PC-3 (cell line): ENCODE data around the gene SYT9. TPM values are rescaled to one million over a fixed set of nuclear protein-coding genes. Genes with fewer than 3 reads are reported as not detected.

Source experiments
- ATAC-seq: fragments of 200-7000 bp; cut with Tn5 transposase; 2 replicates; pipeline ENCODE4 v1.9.1; 2020; ENCODE audit warnings: mild to moderate bottlenecking, moderate library complexity
- BruUV-seq: library from RNA; stranded (reverse); fragments of 400-500 nt; replicated peaks from 2 replicates; lab custom pipeline; 2021; lab: Mats Ljungman, UMichigan
- CTCF ChIA-PET: fragments of 300-600 bp; sonication (Branson Sonifier 250); formaldehyde crosslinking; loops from one replicate; lab custom pipeline; 2022; ENCODE audit warnings: antibody characterized with exemption; lab: Charles Lee
- POLR2A ChIA-PET: fragments of 300-600 bp; sonication (Branson Sonifier 250); formaldehyde crosslinking; loops from one replicate; lab custom pipeline; 2022; ENCODE audit warnings: antibody characterized with exemption; ENCODE audit not compliant: unreplicated experiment; lab: Charles Lee
- DNase-seq: peaks from one replicate; pipeline ENCODE4 v3.0.0-alpha.2; 2015
- H2AFZ ChIP-seq: fragments of 300-600 bp; sonication (generic); 2 replicates; pipeline ENCODE4 v1.6.0; 2016; ENCODE audit warnings: antibody characterized with exemption, low read length
- H3F3A ChIP-seq: fragments of 300-600 bp; sonication (generic); one replicate; pipeline ENCODE4 v1.6.0; 2017; ENCODE audit warnings: antibody characterized with exemption, low read length, control low read depth, mild to moderate bottlenecking; ENCODE audit not compliant: unreplicated experiment
- H3K27ac ChIP-seq: fragments of 300-600 bp; sonication (generic); 2 replicates; pipeline ENCODE4 v1.5.1; 2016; ENCODE audit warnings: mild to moderate bottlenecking, low read length
- H3K27me3 ChIP-seq: fragments of 300-600 bp; sonication (generic); 2 replicates; pipeline ENCODE4 v1.6.1; 2016; ENCODE audit warnings: low read length, mixed read lengths
- H3K36me3 ChIP-seq: fragments of 300-600 bp; sonication (generic); 2 replicates; pipeline ENCODE4 v1.6.1; 2016; ENCODE audit warnings: low read depth, mixed run types, low read length, mixed read lengths
- H3K4me1 ChIP-seq: fragments of 300-600 bp; sonication (generic); 2 replicates; pipeline ENCODE4 v1.5.1; 2016; ENCODE audit warnings: low read length; ENCODE audit not compliant: insufficient read depth
- H3K4me2 ChIP-seq: fragments of 300-600 bp; sonication (generic); 2 replicates; pipeline ENCODE4 v1.6.0; 2016; ENCODE audit warnings: low read length
- H3K4me3 ChIP-seq: fragments of 300-600 bp; sonication (generic); 2 replicates; pipeline ENCODE4 v1.5.1; 2016; ENCODE audit warnings: mild to moderate bottlenecking, low read length, mixed read lengths
- H3K79me2 ChIP-seq: fragments of 300-600 bp; sonication (generic); 2 replicates; pipeline ENCODE4 v1.6.1; 2017; ENCODE audit warnings: low read length, mixed read lengths
- H3K9ac ChIP-seq: fragments of 300-600 bp; sonication (generic); 2 replicates; pipeline ENCODE4 v1.6.0; 2016; ENCODE audit warnings: mild to moderate bottlenecking, low read length
- H3K9me2 ChIP-seq: fragments of 300-600 bp; sonication (generic); replicated peaks from 2 replicates; pipeline ENCODE4 v1.6.1; 2016; ENCODE audit warnings: mixed run types, low read length, mixed read lengths
- H3K9me3 ChIP-seq: fragments of 300-600 bp; sonication (generic); 2 replicates; pipeline ENCODE4 v1.6.1; 2016; ENCODE audit warnings: low read length, mixed read lengths
- H4K20me1 ChIP-seq: fragments of 300-600 bp; sonication (generic); 2 replicates; pipeline ENCODE4 v1.6.1; 2016; ENCODE audit warnings: low read length, mixed read lengths
- CTCF ChIP-seq: fragments of 300-600 bp; sonication (generic); conservative IDR thresholded peaks from 2 replicates; pipeline ENCODE4 v1.5.1; 2017; ENCODE audit warnings: antibody characterized with exemption, low read depth, mild to moderate bottlenecking, low read length
- EZH2 ChIP-seq: fragments of 300-600 bp; sonication (generic); IDR thresholded peaks from one replicate; pipeline ENCODE4 v1.6.1; 2017; ENCODE audit warnings: antibody characterized with exemption, mild to moderate bottlenecking, low read length; ENCODE audit not compliant: unreplicated experiment
- EZH2phosphoT487 ChIP-seq: fragments of 300-600 bp; sonication (generic); IDR thresholded peaks from 2 replicates; pipeline ENCODE4 v1.6.1; 2018; ENCODE audit warnings: mild to moderate bottlenecking, antibody characterized with exemption, low read length, borderline replicate concordance
- intact Hi-C: fragments of 100-400 bp; cut with micrococcal nuclease; formaldehyde crosslinking; loops from 2 replicates; pipeline ENCODE4 v1.9.0; 2023
- total RNA-seq: library from RNA; depleted of rRNA; stranded (reverse); fragments of >200 nt; gene quantifications from 2 replicates; pipeline ENCODE4 v1.2.3, GENCODE V29; 2014

The SYT9 gene
- total RNA-seq, 1 experiment from 2014 or later = 6.3 TPM

GRCh38 chr11:7367803-7368202 is 116.1 kb downstream of the SYT9 start:
- no peak for TF ChIP-seq EZH2phosphoT487
- TF ChIP-seq CTCF = no peak
- no peak for TF ChIP-seq EZH2
- no peaks in the 10 kb centered on the region for H3K27me3 ChIP-seq
- ChIA-PET CTCF (no interaction called here), POLR2A (no interaction called here)
- intact Hi-C loops = no loop called here
- H3K9me2 ChIP-seq = no peaks in the 10 kb centered on the region
- no peak for DNase-seq
- no peak overlapping the region for H3K27ac ChIP-seq
- 0 out of 2 replicates have a peak, but pooled peaks cover 3% of the 10 kb centered on the region for H3K9me3 ChIP-seq
- ATAC-seq = no peak
- no peaks in the 10 kb centered on the region for H4K20me1 ChIP-seq
- no peak overlapping the region for H2AFZ ChIP-seq
- H3K4me2 ChIP-seq = no peak overlapping the region
- H3K4me3 ChIP-seq = no peak overlapping the region
- BruUV-seq = no TSS peak
- H3K9ac ChIP-seq = no peak overlapping the region
- H3K36me3 ChIP-seq = no peaks in the 10 kb centered on the region
- H3F3A ChIP-seq = no peaks in the 10 kb centered on the region
- H3K79me2 ChIP-seq = no peaks in the 10 kb centered on the region
- no peaks in the 10 kb centered on the region for H3K4me1 ChIP-seq

- H3K9me3 ChIP-seq = 0 out of 2 replicates have a peak, but pooled peaks cover 3% of the 10 kb centered on the region
- no peaks in the 10 kb centered on the region for H3F3A ChIP-seq
- no peaks in the 10 kb centered on the region for H3K4me1 ChIP-seq
- ChIA-PET CTCF (no interaction called here), POLR2A (no interaction called here)
- intact Hi-C loops = no loop called here
- TF ChIP-seq CTCF = no peak
- H3K27ac ChIP-seq = no peak overlapping the region
- no peaks in the 10 kb centered on the region for H4K20me1 ChIP-seq
- H3K36me3 ChIP-seq = no peaks in the 10 kb centered on the region
- no peaks in the 10 kb centered on the region for H3K27me3 ChIP-seq
- no peak overlapping the region for H3K4me3 ChIP-seq
- H3K9ac ChIP-seq = no peak overlapping the region
- H3K9me2 ChIP-seq = no peaks in the 10 kb centered on the region
- ATAC-seq (no peak), DNase-seq (no peak)
- H3K4me2 ChIP-seq = no peak overlapping the region
- no peak overlapping the region for H2AFZ ChIP-seq
- no TSS peak for BruUV-seq
- no peaks in the 10 kb centered on the region for H3K79me2 ChIP-seq
These were observed 124.7 kb downstream of the SYT9 start for GRCh38 chr11:7376386-7376785.

- Histone ChIP-seq H4K20me1 (no peaks in the 10 kb centered on the region), H3K4me2 (no peak overlapping the region), H3K27ac (no peak overlapping the region), H3K4me1 (no peaks in the 10 kb centered on the region), H3K9ac (no peak overlapping the region), H3K27me3 (no peaks in the 10 kb centered on the region), H2AFZ (no peak overlapping the region), H3F3A (no peaks in the 10 kb centered on the region), H3K4me3 (no peak overlapping the region), H3K9me2 (no peaks in the 10 kb centered on the region), H3K36me3 (no peaks in the 10 kb centered on the region), H3K9me3 (no peaks in the 10 kb centered on the region), H3K79me2 (no peaks in the 10 kb centered on the region)
- TF ChIP-seq EZH2phosphoT487 = no peak
- no peak for TF ChIP-seq EZH2
- no peak for TF ChIP-seq CTCF
- intact Hi-C loops = no loop called here
- CTCF ChIA-PET = no interaction called here
- POLR2A ChIA-PET = no interaction called here
- ATAC-seq (no peak), DNase-seq (no peak)
- no TSS peak for BruUV-seq
These were observed 130.2 kb downstream of the SYT9 start for GRCh38 chr11:7381937-7382336.
